Embryonic facial prominence (tissue), 1 donor: ENCODE data around the gene PPP6R3.

ENCODE experiments used
- DNase-seq: peaks from one replicate; pipeline ENCODE4 v3.0.0-alpha.2; 2016; ENCODE audit errors: extremely low spot score

The PPP6R3 gene

DNA sequence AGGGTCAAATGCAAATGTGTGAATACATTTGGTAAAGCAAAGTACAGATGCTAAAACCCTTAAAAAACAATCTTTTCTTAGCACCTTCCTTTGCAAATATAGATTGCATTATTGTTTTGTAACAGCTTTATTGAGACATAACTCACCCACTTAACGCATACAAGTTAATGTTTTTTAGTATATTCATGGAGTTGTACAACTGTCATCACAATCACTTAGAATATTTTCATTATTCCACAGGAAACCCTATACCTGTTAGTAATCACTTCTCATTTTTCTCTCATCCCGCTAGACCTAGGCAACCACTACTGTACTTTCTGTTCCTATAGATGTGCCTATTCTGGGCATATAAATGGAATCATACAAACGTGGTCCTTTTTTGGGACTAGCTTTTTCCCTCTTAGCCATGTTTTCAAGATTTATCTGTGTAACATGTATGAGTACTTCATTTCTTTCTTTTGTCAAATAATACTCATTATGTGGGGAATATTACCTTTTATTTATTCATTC is 34.7 kb downstream of the PPP6R3 start:
- no peak for DNase-seq

- no peak for DNase-seq
Measured at GRCh38 chr11:68495872-68496271, 35.3 kb downstream of the PPP6R3 start.

- DNase-seq = no peak
Measured at GRCh38 chr11:68497761-68498160, 37.2 kb downstream of the PPP6R3 start.

- DNase-seq = no peak
Measured at GRCh38 chr11:68498321-68498720, 37.8 kb downstream of the PPP6R3 start.

DNA sequence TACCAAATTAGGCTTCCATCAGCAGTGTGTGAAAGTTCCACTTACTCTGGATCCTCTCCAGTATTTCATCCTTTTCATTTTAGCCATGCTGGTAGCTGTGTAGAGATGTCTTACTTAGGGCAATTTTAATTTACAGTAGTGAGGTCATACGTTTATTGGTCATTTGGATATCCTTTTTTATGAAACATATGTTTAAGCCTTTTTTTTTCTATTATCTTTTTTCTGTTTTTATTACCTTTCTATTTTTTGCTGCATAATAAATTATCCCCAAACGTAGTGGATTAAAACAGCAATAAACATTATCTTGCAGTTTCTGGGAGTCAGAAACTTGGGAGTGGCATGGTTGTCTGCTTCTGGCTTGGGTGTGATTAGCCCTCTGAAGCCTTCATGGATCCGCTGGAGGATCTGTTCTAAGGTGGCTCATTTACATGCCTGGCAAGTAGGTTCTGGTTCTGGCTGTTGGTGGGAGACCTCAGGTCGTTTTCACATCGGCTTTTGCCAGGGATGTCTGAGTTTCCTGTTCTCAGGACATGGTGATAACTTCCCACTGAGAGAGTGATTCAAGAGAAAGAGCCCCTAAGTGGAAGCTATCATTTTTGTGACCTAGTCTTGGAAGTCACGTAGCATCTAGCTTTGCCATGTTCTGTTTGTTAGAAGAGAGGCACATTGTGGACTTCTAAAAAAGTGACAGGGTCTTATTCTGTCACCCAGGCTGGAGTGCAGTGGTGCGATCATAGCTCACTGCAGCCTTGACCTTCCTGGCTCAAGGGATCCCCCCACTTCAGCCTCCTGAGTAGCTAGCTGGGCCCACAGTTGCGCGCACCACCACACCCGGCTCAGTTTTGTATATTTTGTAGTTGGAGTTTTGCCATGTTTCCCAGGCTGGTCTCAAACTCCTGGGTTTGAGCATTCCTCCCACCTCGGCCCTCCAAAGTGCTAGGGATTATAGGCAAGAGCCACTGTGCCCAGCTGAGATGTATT is 38.6 kb downstream of the PPP6R3 start:
- DNase-seq = no peak

- no peak for DNase-seq
Measured at GRCh38 chr11:68500206-68500605, 39.7 kb downstream of the PPP6R3 start.

DNA sequence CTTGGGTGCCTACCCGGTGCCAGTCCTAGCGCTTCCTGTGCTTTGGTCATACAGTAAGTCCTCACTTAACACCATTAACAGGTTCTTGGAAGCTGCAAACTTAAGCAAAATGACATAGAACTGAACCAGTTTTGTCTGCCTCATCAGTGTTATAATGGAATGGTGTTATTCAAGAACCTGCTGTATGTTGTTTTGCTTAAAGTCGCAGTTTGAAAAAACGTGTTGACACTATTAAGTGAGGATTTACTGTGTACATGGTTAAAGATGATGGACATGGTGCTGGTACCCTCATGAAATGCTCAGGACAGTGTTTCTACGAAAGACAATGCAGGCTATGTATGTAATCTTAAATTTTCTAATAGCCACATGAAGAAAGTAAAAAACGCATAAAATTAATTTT is 41.3 kb downstream of the PPP6R3 start:
- DNase-seq = no peak

GRCh38 chr11:68503251-68503687 is 42.7 kb downstream of the PPP6R3 start:
- no peak for DNase-seq

- no peak for DNase-seq
Measured at GRCh38 chr11:68503792-68504191, 43.2 kb downstream of the PPP6R3 start.

GRCh38 chr11:68504432-68505066 is 44.0 kb downstream of the PPP6R3 start:
- no peak for DNase-seq

- no peak for DNase-seq
Measured at GRCh38 chr11:68505596-68505995, 45.0 kb downstream of the PPP6R3 start.

DNA sequence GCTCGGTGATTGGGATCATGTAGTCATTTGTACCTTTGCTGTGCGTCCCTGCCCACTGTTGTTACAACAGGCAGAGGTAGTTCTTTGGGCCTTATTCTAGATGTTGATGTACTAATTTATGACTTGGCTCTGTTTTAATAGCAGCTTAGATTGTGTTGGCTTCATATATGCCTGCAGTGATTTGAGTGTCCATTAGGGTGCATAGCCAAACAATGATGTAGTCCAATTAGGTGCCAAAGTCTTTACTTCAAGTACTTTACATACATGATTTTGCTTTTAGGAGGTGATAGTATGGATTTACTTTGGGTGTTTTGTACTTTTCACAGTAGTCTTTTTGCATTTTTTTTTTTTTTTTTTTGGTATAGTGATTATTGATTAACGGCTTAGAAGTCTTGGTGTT is 46.4 kb downstream of the PPP6R3 start:
- no peak for DNase-seq

DNA sequence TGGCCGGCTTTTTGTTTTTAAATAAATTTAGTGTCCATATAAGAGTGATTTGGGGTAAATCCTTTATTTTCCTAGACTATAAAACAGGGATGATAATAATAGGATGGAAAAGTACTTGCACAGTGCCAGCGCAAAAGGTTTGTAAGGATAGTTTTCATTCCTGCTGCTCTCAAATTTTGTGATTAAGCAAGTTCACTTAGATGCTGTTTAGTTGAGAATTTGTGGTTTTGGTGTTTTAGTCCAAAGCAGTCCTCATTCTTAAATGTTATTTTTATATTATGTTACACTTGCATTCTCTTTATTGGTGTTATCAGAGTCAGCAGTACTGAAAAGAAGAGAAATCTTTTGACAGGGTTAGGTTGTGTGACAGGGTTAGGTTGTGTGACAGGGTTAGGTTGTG is 47.9 kb downstream of the PPP6R3 start:
- DNase-seq = no peak

- no peak for DNase-seq
Measured at GRCh38 chr11:68509066-68509465, 48.5 kb downstream of the PPP6R3 start.

DNA sequence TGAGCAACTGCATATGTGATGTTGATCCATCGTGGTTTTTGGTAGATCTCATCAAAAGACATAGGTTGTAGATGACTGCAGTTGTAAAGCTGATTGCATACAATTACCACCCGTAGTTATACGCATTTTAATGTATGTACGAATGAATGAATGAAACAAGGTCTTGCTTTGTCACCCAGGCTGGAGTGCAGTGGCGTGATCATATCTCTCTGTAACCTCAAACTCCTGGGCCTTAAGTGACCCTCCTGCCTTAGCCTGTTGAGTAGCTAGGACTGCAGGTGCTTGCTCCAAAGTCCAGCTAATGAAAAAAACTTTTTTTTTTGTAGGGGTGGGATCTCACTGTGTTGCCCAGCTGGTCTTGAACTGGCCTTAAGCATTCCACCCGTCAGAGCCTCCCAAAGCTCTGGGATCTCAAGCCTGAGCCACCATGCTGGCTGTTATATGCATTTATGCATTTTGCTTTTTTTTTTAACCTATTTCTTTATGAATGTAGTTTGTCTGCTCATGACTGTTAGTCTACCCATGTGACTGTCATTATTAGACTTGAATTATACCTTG is 53.5 kb downstream of the PPP6R3 start:
- no peak for DNase-seq

- no peak for DNase-seq
Measured at GRCh38 chr11:68517121-68517741, 56.7 kb downstream of the PPP6R3 start.

GRCh38 chr11:68518191-68518590 is 57.6 kb downstream of the PPP6R3 start:
- DNase-seq = no peak

GRCh38 chr11:68521969-68522652 is 61.6 kb downstream of the PPP6R3 start:
- DNase-seq = no peak

- no peak for DNase-seq
Measured at GRCh38 chr11:68523033-68523432, 62.5 kb downstream of the PPP6R3 start.

GRCh38 chr11:68523743-68524142 is 63.2 kb downstream of the PPP6R3 start:
- DNase-seq = no peak

DNA sequence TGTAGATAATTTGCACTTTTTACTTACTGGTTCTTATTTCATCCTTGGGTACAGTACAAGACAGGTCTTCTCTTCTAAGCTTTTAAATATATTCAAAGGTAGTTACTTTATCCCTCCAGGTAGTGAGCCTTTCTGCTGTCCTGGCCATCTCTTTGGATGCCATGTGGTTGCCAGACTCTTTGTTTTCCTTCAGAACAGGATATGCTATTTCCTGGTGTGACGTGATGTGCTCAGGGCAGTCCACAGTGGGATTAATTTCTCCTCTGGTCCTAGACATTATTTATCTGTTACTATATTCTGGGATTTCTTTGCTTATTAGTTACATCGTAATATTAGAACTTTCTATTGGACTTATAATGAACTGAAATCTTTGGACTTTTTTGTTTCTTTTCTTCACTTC is 63.7 kb downstream of the PPP6R3 start:
- no peak for DNase-seq
